Progenitor cell of endocrine pancreas (in vitro differentiated cells): ENCODE measurements around the gene DOK5. TPM values are rescaled to one million over a fixed set of nuclear protein-coding genes. Genes with fewer than 3 reads are reported as not detected.

Experiments used
- DNase-seq: peaks from one replicate; pipeline ENCODE4 v3.0.0; 2021; ENCODE audit warnings: low spot score; ENCODE audit not compliant: unreplicated experiment
- H3K27ac Mint-ChIP-seq: 2 replicates; pipeline ENCODE4 v1.8.0; 2021; ENCODE audit warnings: mild to moderate bottlenecking, moderate library complexity, mixed read lengths
- H3K27me3 Mint-ChIP-seq: 2 replicates; pipeline ENCODE4 v1.8.0; 2021; ENCODE audit warnings: mixed read lengths
- H3K36me3 Mint-ChIP-seq: 2 replicates; pipeline ENCODE4 v1.8.0; 2022; ENCODE audit warnings: mixed read lengths; ENCODE audit not compliant: insufficient read depth
- H3K4me1 Mint-ChIP-seq: 2 replicates; pipeline ENCODE4 v1.8.0; 2021; ENCODE audit warnings: low read depth, mixed read lengths
- H3K4me3 Mint-ChIP-seq: 2 replicates; pipeline ENCODE4 v1.8.0; 2021; ENCODE audit warnings: low read depth, mild to moderate bottlenecking, moderate library complexity, mixed read lengths
- H3K9me3 Mint-ChIP-seq: 2 replicates; pipeline ENCODE4 v1.8.0; 2021; ENCODE audit warnings: low read depth, mixed read lengths
- total RNA-seq: library from RNA; stranded (reverse); gene quantifications from 2 replicates; pipeline ENCODE4 v1.2.1, GENCODE V29; 2021
- TF ChIP-seq, protein P1 (sequence below): fragments of 200-600 bp; sonication (generic); IDR thresholded peaks from one replicate; pipeline ENCODE4 v1.5.0; 2021; ENCODE audit warnings: antibody characterized with exemption, mild to moderate bottlenecking; ENCODE audit not compliant: unreplicated experiment

DOK5 gene
- total RNA-seq, 1 donor from 2014 or later: 0.24 TPM

DNA sequence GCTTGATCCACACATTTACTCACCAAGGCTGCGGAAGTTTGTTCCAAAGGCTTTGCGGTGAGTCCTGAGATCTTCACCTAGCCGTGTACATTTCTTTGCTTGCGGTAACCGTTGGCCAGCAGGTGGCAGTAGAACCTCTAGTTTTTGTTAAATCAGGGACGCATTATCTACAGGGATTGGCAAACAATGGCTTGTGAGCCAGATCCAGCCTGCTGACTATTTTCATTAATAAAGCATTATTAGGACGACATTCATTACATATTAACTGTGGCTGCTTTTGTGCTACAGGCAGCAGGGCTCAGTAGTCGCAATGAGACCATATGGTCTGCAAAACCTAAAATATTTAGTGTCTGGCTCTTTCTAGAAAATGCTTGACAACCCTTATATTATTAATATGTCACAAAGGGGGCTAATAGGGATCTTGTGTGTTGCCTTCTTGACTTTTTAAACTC, 174.1 kb downstream of the DOK5 start:
- Mint-ChIP-seq H3K4me1 (peaks cover 10% of the 10 kb centered on the region), H3K9me3 (no peaks in the 10 kb centered on the region), H3K27ac (no peak overlapping the region), H3K36me3 (no peaks in the 10 kb centered on the region), H3K27me3 (peaks cover 19% of the 10 kb centered on the region), H3K4me3 (no peak overlapping the region)
- TF ChIP-seq, protein P1, sequence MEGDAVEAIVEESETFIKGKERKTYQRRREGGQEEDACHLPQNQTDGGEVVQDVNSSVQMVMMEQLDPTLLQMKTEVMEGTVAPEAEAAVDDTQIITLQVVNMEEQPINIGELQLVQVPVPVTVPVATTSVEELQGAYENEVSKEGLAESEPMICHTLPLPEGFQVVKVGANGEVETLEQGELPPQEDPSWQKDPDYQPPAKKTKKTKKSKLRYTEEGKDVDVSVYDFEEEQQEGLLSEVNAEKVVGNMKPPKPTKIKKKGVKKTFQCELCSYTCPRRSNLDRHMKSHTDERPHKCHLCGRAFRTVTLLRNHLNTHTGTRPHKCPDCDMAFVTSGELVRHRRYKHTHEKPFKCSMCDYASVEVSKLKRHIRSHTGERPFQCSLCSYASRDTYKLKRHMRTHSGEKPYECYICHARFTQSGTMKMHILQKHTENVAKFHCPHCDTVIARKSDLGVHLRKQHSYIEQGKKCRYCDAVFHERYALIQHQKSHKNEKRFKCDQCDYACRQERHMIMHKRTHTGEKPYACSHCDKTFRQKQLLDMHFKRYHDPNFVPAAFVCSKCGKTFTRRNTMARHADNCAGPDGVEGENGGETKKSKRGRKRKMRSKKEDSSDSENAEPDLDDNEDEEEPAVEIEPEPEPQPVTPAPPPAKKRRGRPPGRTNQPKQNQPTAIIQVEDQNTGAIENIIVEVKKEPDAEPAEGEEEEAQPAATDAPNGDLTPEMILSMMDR: peak; percentile 88
- DNase-seq: peak; percentile 78

DNA sequence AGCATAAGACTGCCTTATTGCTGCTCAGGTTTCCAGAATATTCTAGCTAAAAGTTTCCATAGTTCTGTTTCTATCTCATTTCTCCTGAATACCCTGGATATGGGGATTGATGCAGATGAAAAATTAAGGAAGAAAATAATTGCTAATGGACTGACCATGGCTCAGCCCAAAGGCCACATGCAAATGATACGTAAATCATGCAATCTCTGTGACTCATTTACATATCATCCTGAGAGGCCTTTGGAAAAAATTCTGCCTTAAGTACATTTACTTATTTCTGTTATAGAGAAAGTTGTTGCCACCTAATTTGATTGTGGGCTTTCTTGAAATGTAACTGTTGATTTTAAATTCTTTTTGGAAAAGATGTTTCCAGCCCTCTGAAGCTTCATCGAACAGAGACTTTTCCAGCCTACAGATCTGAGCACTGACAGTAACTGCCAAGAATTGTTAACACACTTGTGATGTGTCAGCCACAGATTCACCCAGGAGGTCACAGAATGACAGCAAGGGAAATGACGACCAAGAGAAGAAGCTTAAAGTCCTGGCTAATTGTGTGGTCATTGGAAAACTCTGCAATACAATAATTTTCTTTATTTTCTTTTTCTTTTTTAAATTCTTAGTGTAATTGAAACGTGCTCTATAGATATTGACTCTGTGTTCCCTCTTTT, 174.8 kb downstream of the DOK5 start:
- no peak for DNase-seq
- no peaks in the 10 kb centered on the region for H3K36me3 Mint-ChIP-seq
- TF ChIP-seq, protein P1: no peak
- no peak overlapping the region for H3K4me3 Mint-ChIP-seq
- peaks cover 22% of the 10 kb centered on the region for H3K27me3 Mint-ChIP-seq
- H3K27ac Mint-ChIP-seq: no peak overlapping the region
- H3K4me1 Mint-ChIP-seq: peaks cover 10% of the 10 kb centered on the region
- no peaks in the 10 kb centered on the region for H3K9me3 Mint-ChIP-seq

DNA sequence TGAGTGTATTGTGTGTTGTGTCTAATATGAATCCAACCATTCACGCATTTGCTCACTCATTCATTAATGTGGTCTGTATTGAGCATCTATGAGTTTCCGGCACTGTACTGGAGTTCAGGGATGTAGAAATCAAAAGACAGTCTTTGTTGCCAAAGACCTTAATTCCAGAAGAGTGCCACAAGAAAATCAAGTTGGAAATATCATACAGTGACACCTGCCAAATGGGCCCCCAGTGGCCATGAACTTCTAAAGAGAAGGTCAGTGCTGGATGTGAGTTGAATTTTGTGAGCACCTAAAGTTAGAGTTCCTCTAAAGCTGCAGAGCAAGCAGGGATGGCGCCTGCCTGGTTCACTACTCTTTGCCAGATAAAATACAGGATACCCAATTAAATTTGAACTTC, 175.9 kb downstream of the DOK5 start:
- Mint-ChIP-seq H3K27ac (no peak overlapping the region), H3K9me3 (no peaks in the 10 kb centered on the region), H3K4me3 (no peak overlapping the region), H3K36me3 (no peaks in the 10 kb centered on the region), H3K4me1 (peaks cover 9% of the 10 kb centered on the region), H3K27me3 (peaks cover 22% of the 10 kb centered on the region)
- TF ChIP-seq, protein P1: no peak
- no peak for DNase-seq

DNA sequence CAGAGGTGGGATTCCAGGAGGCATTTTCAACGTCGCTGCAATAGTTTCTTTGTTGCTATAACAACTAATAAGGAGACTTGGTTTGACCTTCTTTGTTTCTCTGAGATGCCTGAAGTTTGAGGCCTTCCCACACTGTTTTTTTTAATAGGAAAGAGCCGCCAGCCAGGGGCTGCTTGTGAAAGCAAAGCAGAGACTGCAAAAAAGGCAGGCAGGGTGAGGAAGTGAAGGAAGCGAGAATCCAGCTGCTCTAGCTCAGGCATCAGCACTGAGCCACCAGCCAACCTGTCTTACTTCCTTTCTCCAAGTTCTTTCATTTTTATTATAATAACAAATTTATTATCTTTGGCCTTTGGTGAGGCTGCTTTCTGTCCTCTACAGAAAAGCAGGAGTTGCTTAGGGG, 179.1 kb downstream of the DOK5 start:
- Mint-ChIP-seq H3K36me3 (no peaks in the 10 kb centered on the region), H3K27me3 (peaks cover 14% of the 10 kb centered on the region), H3K9me3 (no peaks in the 10 kb centered on the region), H3K4me1 (peaks cover 4% of the 10 kb centered on the region), H3K27ac (no peak overlapping the region), H3K4me3 (no peak overlapping the region)
- TF ChIP-seq, protein P1: no peak
- no peak for DNase-seq

DNA sequence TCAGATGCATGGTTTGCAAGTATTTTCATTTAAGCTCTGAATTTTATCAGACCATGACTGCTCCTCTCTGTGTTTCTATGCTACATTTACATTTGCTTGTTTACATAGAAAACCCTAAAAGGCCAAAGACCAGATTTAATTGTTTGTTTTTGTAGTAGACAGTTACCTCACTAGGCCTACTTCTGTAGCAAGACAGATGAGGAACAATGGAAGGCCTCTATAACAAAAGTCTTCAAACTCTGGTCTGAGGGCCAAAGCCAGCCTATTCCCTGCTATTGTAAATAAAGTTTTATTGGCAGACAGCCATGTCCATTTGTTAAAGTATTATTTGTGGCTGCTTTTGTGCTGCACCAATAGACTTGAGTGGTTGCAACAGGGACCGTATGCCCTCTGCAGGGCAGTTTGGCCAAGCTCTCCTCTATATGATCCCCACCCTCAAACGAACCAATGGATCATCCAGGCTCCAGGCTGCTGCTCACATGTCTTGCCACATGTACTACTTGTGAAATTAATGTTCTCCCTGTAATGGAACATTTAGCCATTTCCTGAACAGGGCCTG, 182.0 kb downstream of the DOK5 start:
- Mint-ChIP-seq H3K4me3 (no peak overlapping the region), H3K27me3 (peaks cover 17% of the 10 kb centered on the region), H3K4me1 (peaks cover 1% of the 10 kb centered on the region), H3K27ac (no peak overlapping the region), H3K9me3 (no peaks in the 10 kb centered on the region), H3K36me3 (no peaks in the 10 kb centered on the region)
- no peak for DNase-seq
- TF ChIP-seq, protein P1: no peak
